DOHH2 (cell line): ENCODE results near the gene PTPRT.

Experiments
- H3F3A ChIP-seq: fragments of 200-600 bp; sonication (generic), shearing (Covaris generic); 2 replicates; pipeline ENCODE4 v1.6.0; 2016; ENCODE audit warnings: antibody characterized with exemption, mild to moderate bottlenecking; ENCODE audit not compliant: control insufficient read depth, insufficient read depth
- H3K27ac ChIP-seq: fragments of 200-600 bp; sonication (generic); 2 replicates; pipeline ENCODE4 v1.5.1; 2014; ENCODE audit warnings: low read depth, mild to moderate bottlenecking, low read length, moderate library complexity
- H3K27me3 ChIP-seq: fragments of 200-600 bp; sonication (generic); 2 replicates; pipeline ENCODE4 v1.6.1; 2014; ENCODE audit warnings: mild to moderate bottlenecking, low read length, mixed read lengths; ENCODE audit not compliant: control insufficient read depth
- H3K36me3 ChIP-seq: fragments of 200-600 bp; sonication (generic); 2 replicates; pipeline ENCODE4 v1.6.1; 2014; ENCODE audit warnings: mild to moderate bottlenecking, low read length, moderate library complexity, mixed read lengths; ENCODE audit not compliant: control insufficient read depth
- H3K4me1 ChIP-seq: fragments of 200-600 bp; sonication (generic); 2 replicates; pipeline ENCODE4 v1.6.1; 2014; ENCODE audit warnings: mild to moderate bottlenecking, low read length, mixed read lengths; ENCODE audit not compliant: control insufficient read depth
- H3K4me2 ChIP-seq: fragments of 200-600 bp; sonication (generic); 2 replicates; pipeline ENCODE4 v1.6.0; 2014; ENCODE audit warnings: mild to moderate bottlenecking, low read length, moderate library complexity
- H3K4me3 ChIP-seq: fragments of 200-600 bp; sonication (generic); 2 replicates; pipeline ENCODE4 v1.5.1; 2014; ENCODE audit warnings: mild to moderate bottlenecking, low read length, mixed read lengths
- H3K79me2 ChIP-seq: fragments of 200-600 bp; sonication (generic); 2 replicates; pipeline ENCODE4 v1.6.1; 2014; ENCODE audit warnings: mild to moderate bottlenecking, low read length, mixed read lengths; ENCODE audit not compliant: control insufficient read depth
- H3K9me2 ChIP-seq: fragments of 200-600 bp; sonication (generic); replicated peaks from 2 replicates; pipeline ENCODE4 v1.6.1; 2014; ENCODE audit warnings: mild to moderate bottlenecking, low read length, mixed read lengths; ENCODE audit not compliant: control insufficient read depth
- H3K9me3 ChIP-seq: fragments of 200-600 bp; sonication (generic); 2 replicates; pipeline ENCODE4 v1.6.1; 2014; ENCODE audit warnings: antibody characterized with exemption, low read length, mixed read lengths; ENCODE audit not compliant: control insufficient read depth, insufficient read depth
- H4K20me1 ChIP-seq: fragments of 200-600 bp; sonication (generic); 2 replicates; pipeline ENCODE4 v1.6.0; 2014; ENCODE audit warnings: low read depth, mild to moderate bottlenecking, antibody characterized with exemption, low read length, moderate library complexity; ENCODE audit not compliant: control insufficient read depth, insufficient read depth
- EZH2phosphoT487 ChIP-seq: fragments of 200-600 bp; sonication (generic); IDR thresholded peaks from 2 replicates; pipeline ENCODE4 v1.6.1; 2017; ENCODE audit warnings: borderline replicate concordance, mild to moderate bottlenecking, antibody characterized with exemption, low read length, moderate library complexity, mixed read lengths
- TF ChIP-seq, protein P1 (sequence below): fragments of 200-600 bp; sonication (generic); IDR thresholded peaks from one replicate; pipeline ENCODE4 v1.5.1; 2014; ENCODE audit warnings: antibody characterized with exemption, mild to moderate bottlenecking, low read depth, low read length; ENCODE audit not compliant: poor library complexity, severe bottlenecking

PTPRT gene

GRCh38 chr20:42352096-42352495 is 837.6 kb downstream of the PTPRT start:
- Histone ChIP-seq H3K4me3 (no peak overlapping the region), H3K36me3 (no peaks in the 10 kb centered on the region), H3K9me3 (no peaks in the 10 kb centered on the region), H3K79me2 (no peaks in the 10 kb centered on the region), H3K27ac (no peak overlapping the region), H4K20me1 (no peaks in the 10 kb centered on the region), H3K9me2 (no peaks in the 10 kb centered on the region), H3K4me1 (peaks cover 9% of the 10 kb centered on the region), H3K27me3 (no peaks in the 10 kb centered on the region), H3K4me2 (no peak overlapping the region), H3F3A (no peaks in the 10 kb centered on the region)
- TF ChIP-seq, protein P1, sequence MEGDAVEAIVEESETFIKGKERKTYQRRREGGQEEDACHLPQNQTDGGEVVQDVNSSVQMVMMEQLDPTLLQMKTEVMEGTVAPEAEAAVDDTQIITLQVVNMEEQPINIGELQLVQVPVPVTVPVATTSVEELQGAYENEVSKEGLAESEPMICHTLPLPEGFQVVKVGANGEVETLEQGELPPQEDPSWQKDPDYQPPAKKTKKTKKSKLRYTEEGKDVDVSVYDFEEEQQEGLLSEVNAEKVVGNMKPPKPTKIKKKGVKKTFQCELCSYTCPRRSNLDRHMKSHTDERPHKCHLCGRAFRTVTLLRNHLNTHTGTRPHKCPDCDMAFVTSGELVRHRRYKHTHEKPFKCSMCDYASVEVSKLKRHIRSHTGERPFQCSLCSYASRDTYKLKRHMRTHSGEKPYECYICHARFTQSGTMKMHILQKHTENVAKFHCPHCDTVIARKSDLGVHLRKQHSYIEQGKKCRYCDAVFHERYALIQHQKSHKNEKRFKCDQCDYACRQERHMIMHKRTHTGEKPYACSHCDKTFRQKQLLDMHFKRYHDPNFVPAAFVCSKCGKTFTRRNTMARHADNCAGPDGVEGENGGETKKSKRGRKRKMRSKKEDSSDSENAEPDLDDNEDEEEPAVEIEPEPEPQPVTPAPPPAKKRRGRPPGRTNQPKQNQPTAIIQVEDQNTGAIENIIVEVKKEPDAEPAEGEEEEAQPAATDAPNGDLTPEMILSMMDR = no peak
- no peak for TF ChIP-seq EZH2phosphoT487

DNA sequence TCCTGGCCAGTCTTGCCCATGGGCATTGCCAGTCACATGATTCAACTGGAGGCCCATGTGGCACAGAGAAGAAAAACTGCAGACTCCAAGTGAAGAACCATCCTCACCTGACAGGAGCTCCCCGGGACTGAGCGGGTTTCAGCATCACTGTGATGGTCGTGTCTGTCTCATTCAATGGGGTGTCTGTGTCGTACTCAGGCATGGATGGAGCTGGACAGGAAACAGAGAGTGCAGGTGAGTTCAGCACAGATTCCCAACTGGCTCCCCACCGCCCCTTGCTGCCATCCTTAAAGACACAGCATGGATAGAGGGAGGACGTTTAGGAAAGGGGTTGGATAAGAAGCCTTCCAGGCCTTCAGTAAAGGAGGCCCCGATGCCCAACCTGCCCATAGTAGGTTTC is 839.2 kb downstream of the PTPRT start:
- peaks cover 9% of the 10 kb centered on the region for H3K4me1 ChIP-seq
- no peaks in the 10 kb centered on the region for H3K36me3 ChIP-seq
- no peaks in the 10 kb centered on the region for H3F3A ChIP-seq
- H3K27ac ChIP-seq = no peak overlapping the region
- no peaks in the 10 kb centered on the region for H3K79me2 ChIP-seq
- no peak for TF ChIP-seq EZH2phosphoT487
- TF ChIP-seq, protein P1 = no peak
- H3K9me3 ChIP-seq = no peaks in the 10 kb centered on the region
- no peaks in the 10 kb centered on the region for H3K27me3 ChIP-seq
- H3K4me3 ChIP-seq = no peak overlapping the region
- H3K4me2 ChIP-seq = no peak overlapping the region
- H4K20me1 ChIP-seq = no peaks in the 10 kb centered on the region
- no peaks in the 10 kb centered on the region for H3K9me2 ChIP-seq

DNA sequence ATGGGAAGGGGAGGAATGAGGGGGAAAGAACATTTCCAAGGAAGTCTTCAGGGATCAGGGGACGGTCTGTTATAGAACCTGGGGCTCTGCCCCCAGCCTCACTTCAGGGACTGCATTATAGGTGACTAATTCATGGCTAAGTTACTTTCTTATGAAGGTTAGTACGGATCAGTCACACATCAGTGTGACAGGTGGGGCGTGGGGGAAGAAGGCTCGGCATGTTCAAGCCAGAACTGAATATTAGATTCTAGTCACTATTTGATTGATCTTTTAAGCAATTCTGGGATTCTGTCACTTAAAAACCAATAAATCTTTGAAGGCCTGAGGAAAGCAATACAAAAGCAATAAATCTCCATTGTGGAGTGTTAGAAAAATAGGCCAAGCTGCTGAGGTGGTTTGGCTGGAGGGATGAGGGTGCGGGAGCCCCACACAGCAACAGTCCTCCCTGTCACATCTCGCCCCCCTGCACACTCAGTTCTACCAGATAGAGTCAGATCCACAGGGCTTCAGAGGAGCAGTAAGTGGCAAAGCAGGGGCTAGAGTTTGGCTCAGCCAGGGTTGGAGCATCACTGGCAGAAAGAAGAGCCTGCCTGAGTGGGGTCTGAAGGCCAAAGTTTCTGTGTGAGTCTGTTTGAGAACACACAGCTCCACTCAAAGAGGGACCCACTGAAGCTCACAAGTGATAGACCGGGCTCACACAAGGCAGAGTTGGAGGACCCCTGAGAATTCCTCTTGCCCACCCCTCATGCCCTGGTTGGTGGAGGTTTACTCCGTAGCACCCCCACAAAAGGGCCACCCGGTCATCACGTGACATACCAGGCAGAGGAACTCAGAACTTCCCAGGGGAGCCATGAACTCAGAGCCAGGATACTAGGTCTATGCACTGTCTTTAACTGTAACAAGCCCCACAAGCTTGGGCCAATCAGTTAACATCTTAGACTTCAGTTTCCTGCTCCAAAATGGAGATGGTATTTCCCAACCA is 843.2 kb downstream of the PTPRT start:
- no peaks in the 10 kb centered on the region for H3K27me3 ChIP-seq
- no peaks in the 10 kb centered on the region for H4K20me1 ChIP-seq
- TF ChIP-seq EZH2phosphoT487 = no peak
- TF ChIP-seq, protein P1 = no peak
- no peaks in the 10 kb centered on the region for H3F3A ChIP-seq
- H3K4me1 ChIP-seq = peaks cover 9% of the 10 kb centered on the region
- H3K79me2 ChIP-seq = no peaks in the 10 kb centered on the region
- H3K9me3 ChIP-seq = 0 out of 2 replicates have a peak, but pooled peaks cover 3% of the 10 kb centered on the region
- no peak overlapping the region for H3K27ac ChIP-seq
- H3K4me3 ChIP-seq = no peak overlapping the region
- no peak overlapping the region for H3K4me2 ChIP-seq
- no peaks in the 10 kb centered on the region for H3K9me2 ChIP-seq
- H3K36me3 ChIP-seq = no peaks in the 10 kb centered on the region
